Stimulated activated CD4-positive, alpha-beta T cell treated with anti-CD3 and anti-CD28 coated beads, Interleukin-12 subunit alpha, Interleukin-12 subunit beta, amount 100 ng/mL, for 4 hours (primary cell): ENCODE results near the gene TMEM151B.
A peak's percentile ranks its signal among the peaks of the same experiment; 100 is the strongest.
"Not testable (repeated sequence)": the region's sequence is repeated elsewhere in the genome, so short reads cannot be mapped to it uniquely, and the experiment has no call there.

Experiments
- DNase-seq: peaks from one replicate; pipeline ENCODE4 v3.0.0-alpha.2; 2020

TMEM151B gene

GRCh38 chr6:44269921-44270525 lies at the start of gene TMEM151B:
Gene TMEM151B (plus strand): TSS chr6:44270450. CDS start chr6:44270743, 293 bp downstream.
- DNase-seq, result no peak

GRCh38 chr6:44220913-44221290 lies 49.3 kb upstream of the TMEM151B start:
- DNase-seq, result no peak

- DNase-seq, result peak; percentile 62
Observed at GRCh38 chr6:44221291-44221960, 48.8 kb upstream of the TMEM151B start.

- no peak for DNase-seq
Observed at GRCh38 chr6:44221961-44222335, 48.3 kb upstream of the TMEM151B start.

- DNase-seq, result peak; percentile 19
Observed at GRCh38 chr6:44222486-44223318, 47.5 kb upstream of the TMEM151B start.

- DNase-seq, result peak; percentile 88
Observed at GRCh38 chr6:44223319-44224028, 46.8 kb upstream of the TMEM151B start, which contains the start of gene SLC29A1. Gene SLC29A1 (plus strand): TSS chr6:44223595. CDS start chr6:44227314, 3,719 bp downstream.

- no peak for DNase-seq
Observed at GRCh38 chr6:44224029-44224964, 46.0 kb upstream of the TMEM151B start.

GRCh38 chr6:44224965-44225305 lies 45.3 kb upstream of the TMEM151B start:
- DNase-seq, result no peak

- DNase-seq, result no peak
Observed at GRCh38 chr6:44225579-44226325, 44.5 kb upstream of the TMEM151B start.

GRCh38 chr6:44226368-44227147 lies 43.7 kb upstream of the TMEM151B start:
- no peak for DNase-seq

GRCh38 chr6:44227148-44227793 lies 43.0 kb upstream of the TMEM151B start:
- no peak for DNase-seq

GRCh38 chr6:44228031-44228430 lies 42.2 kb upstream of the TMEM151B start:
- DNase-seq, result no peak

- no peak for DNase-seq
Observed at GRCh38 chr6:44228433-44228832, 41.8 kb upstream of the TMEM151B start.

GRCh38 chr6:44228836-44229235 lies 41.4 kb upstream of the TMEM151B start:
- DNase-seq, result no peak

GRCh38 chr6:44229376-44230033 lies 40.7 kb upstream of the TMEM151B start:
- DNase-seq, result no peak

GRCh38 chr6:44230034-44230675 lies 40.1 kb upstream of the TMEM151B start:
- DNase-seq, result no peak

- DNase-seq, result not testable (repeated sequence)
Observed at GRCh38 chr6:44231426-44231825, 38.8 kb upstream of the TMEM151B start.

- DNase-seq, result no peak
Observed at GRCh38 chr6:44232676-44233566, 37.3 kb upstream of the TMEM151B start.
